B cell (primary cell): ENCODE results near the gene RMND1. TPM values are rescaled to one million over a fixed set of nuclear protein-coding genes. Genes with fewer than 3 reads are reported as not detected.

ENCODE experiments used
- ATAC-seq: fragments of 200-7000 bp; cut with Tn5 transposase; one replicate; pipeline ENCODE4 v1.10.0; 2021; ENCODE audit warnings: low read depth, mild to moderate bottlenecking, moderate number of reproducible peaks, moderate library complexity
- CTCF ChIA-PET: fragments of 350-600 bp; sonication (Branson Sonifier 250); formaldehyde crosslinking; loops from one replicate; lab custom pipeline; 2021; ENCODE audit warnings: antibody characterized with exemption, inconsistent platforms; lab: Charles Lee
- POLR2A ChIA-PET: fragments of 350-600 bp; sonication (Branson Sonifier 250); formaldehyde crosslinking; loops from one replicate; lab custom pipeline; 2021; ENCODE audit warnings: antibody characterized with exemption; lab: Charles Lee
- DNase-seq: peaks from one replicate; pipeline ENCODE4 v3.0.0; 2013
- H2AFZ ChIP-seq: 2 replicates; pipeline ENCODE4 v1.6.1; 2012; ENCODE audit warnings: mild to moderate bottlenecking, low read depth, low read length; ENCODE audit not compliant: insufficient read depth, poor library complexity, severe bottlenecking
- H3K27ac ChIP-seq, 2 donors: 1 replicate in 1 of 2; 2 replicates in 1 of 2; pipeline ENCODE4 v1.5.1; 2012 to 2013; ENCODE audit warnings: low read length in 2 of 2, mild to moderate bottlenecking in 2 of 2, moderate library complexity in 1 of 2
- H3K27me3 ChIP-seq, 4 experiments: fragments of 200-600 bp in 1 of 4; sonication (generic) in 1 of 4; replicated peaks in 1 of 4; 1 replicate in 2 of 4; 2 replicates in 2 of 4; pipeline versions ENCODE4 v1.6.1 to v1.7.0; 2013 to 2016; ENCODE audit warnings: low read length in 3 of 4, mild to moderate bottlenecking in 2 of 4, mixed read lengths in 1 of 4, moderate library complexity in 1 of 4; ENCODE audit not compliant: insufficient read depth in 4 of 4, control insufficient read depth in 3 of 4; ENCODE audit errors: control extremely low read depth in 1 of 4
- H3K36me3 ChIP-seq, 2 experiments: replicated peaks in 1 of 2; 1 replicate in 1 of 2; 2 replicates in 1 of 2; pipeline versions ENCODE4 v1.6.1 to v1.7.1; 2013; ENCODE audit warnings: low read length in 1 of 2; ENCODE audit not compliant: insufficient read depth in 2 of 2, control insufficient read depth in 1 of 2; ENCODE audit errors: control extremely low read depth in 1 of 2, extremely low read depth in 1 of 2
- H3K4me1 ChIP-seq, 2 donors: fragments of 200-600 bp in 1 of 2; sonication (generic) in 1 of 2; 1 replicate in 1 of 2; 2 replicates in 1 of 2; pipeline versions ENCODE4 v1.5.1 to v1.6.1; 2013 to 2017; ENCODE audit warnings: low read length in 2 of 2; ENCODE audit not compliant: control insufficient read depth in 2 of 2, insufficient read depth in 2 of 2
- H3K4me2 ChIP-seq: replicated peaks from 2 replicates; pipeline ENCODE3; 2012; ENCODE audit warnings: mild to moderate bottlenecking, low read depth, low read length; ENCODE audit not compliant: poor library complexity, severe bottlenecking
- H3K4me3 ChIP-seq, 5 experiments: fragments of 200-600 bp in 1 of 5; sonication (generic) in 1 of 5; 1 replicate in 3 of 5; 2 replicates in 2 of 5; pipeline versions ENCODE4 v1.5.1 to v1.7.0; 2011 to 2016; ENCODE audit warnings: low read length in 4 of 5, mild to moderate bottlenecking in 4 of 5, low read depth in 2 of 5, control low read depth in 1 of 5, moderate library complexity in 1 of 5; ENCODE audit not compliant: insufficient read depth in 1 of 5; ENCODE audit errors: control extremely low read depth in 1 of 5, extremely low read depth in 1 of 5
- H3K79me2 ChIP-seq: fragments of 200-600 bp; sonication (generic); one replicate; pipeline ENCODE4 v1.6.0; 2016; ENCODE audit warnings: low read length; ENCODE audit not compliant: control insufficient read depth, insufficient read depth
- H3K9ac ChIP-seq: fragments of 200-600 bp; sonication (generic); 2 replicates; pipeline ENCODE4 v1.6.1; 2017; ENCODE audit warnings: mild to moderate bottlenecking, low read length, moderate library complexity
- H3K9me3 ChIP-seq, 3 donors: one replicate each; pipeline versions ENCODE4 v1.6.1 to v1.7.1; 2013; ENCODE audit warnings: low read length in 2 of 3; ENCODE audit not compliant: control insufficient read depth in 2 of 3, insufficient read depth in 1 of 3; ENCODE audit errors: control extremely low read depth in 1 of 3
- H4K20me1 ChIP-seq: 2 replicates; pipeline ENCODE4 v1.6.0; 2012; ENCODE audit warnings: mild to moderate bottlenecking, low read length; ENCODE audit not compliant: insufficient read depth, control insufficient read depth, poor library complexity, severe bottlenecking
- H3K27ac Mint-ChIP-seq: one replicate; pipeline ENCODE4 v1.8.0; 2021; ENCODE audit warnings: mixed read lengths
- H3K27me3 Mint-ChIP-seq: one replicate; pipeline ENCODE4 v1.8.0; 2021; ENCODE audit warnings: mixed read lengths
- H3K4me1 Mint-ChIP-seq: one replicate; pipeline ENCODE4 v1.8.0; 2021; ENCODE audit warnings: mixed read lengths
- H3K4me3 Mint-ChIP-seq: one replicate; pipeline ENCODE4 v1.8.0; 2021; ENCODE audit warnings: mixed read lengths
- H3K9me3 Mint-ChIP-seq: one replicate; pipeline ENCODE4 v1.8.0; 2022; ENCODE audit warnings: mixed read lengths; ENCODE audit not compliant: insufficient read depth
- CTCF ChIP-seq: fragments of 200-600 bp; IDR thresholded peaks from one replicate; pipeline ENCODE4 v1.8.0; 2022; ENCODE audit warnings: antibody characterized with exemption, mild to moderate bottlenecking
- EZH2 ChIP-seq: IDR thresholded peaks from 2 replicates; pipeline ENCODE4 v1.6.1; 2012; ENCODE audit warnings: borderline replicate concordance, low read depth, mild to moderate bottlenecking, moderate library complexity, low read length; ENCODE audit not compliant: insufficient read depth, poor library complexity, severe bottlenecking
- WGBS: methylation state at CpG from one replicate; pipeline ENCODE4 v1.1.5; 2013; ENCODE audit warnings: missing lambda C conversion rate; ENCODE audit not compliant: insufficient coverage; 5-methylcytosine and 5-hydroxymethylcytosine counted together
- intact Hi-C: fragments of 100-400 bp; cut with micrococcal nuclease; formaldehyde crosslinking; loops from one replicate; pipeline ENCODE4 v1.10.0; 2022
- polyA plus RNA-seq: library from polyadenylated mRNA; depleted of rRNA; stranded (reverse); fragments of >200 nt; gene quantifications from 2 replicates; pipeline ENCODE4 v1.2.3, GENCODE V29; 2012
- total RNA-seq, 2 donors: library from RNA; stranded (reverse); fragments of 120-200 nt in 1 of 2; gene quantifications; 1 replicate in 1 of 2; 2 replicates in 1 of 2; pipeline versions ENCODE4 v1.2.3 to v1.2.4, GENCODE V29; 2013 to 2022

The RMND1 gene
- total and polyA plus RNA-seq, 2 donors (not counting 1 experiment from before 2014, with no cell fraction given), result 4.3 to 15.7 TPM

GRCh38 chr6:151431337-151431736 is 20.6 kb downstream of the RMND1 start:
- ATAC-seq, result no peak
- H3K27ac Mint-ChIP-seq, result no peak overlapping the region
- intact Hi-C loops, result no loop called here

GRCh38 chr6:151430886-151431285 is 21.0 kb downstream of the RMND1 start:
- no peak for DNase-seq
- no peaks in the 10 kb centered on the region for H3K79me2 ChIP-seq
- H3K4me1 ChIP-seq, result no peaks in the 10 kb centered on the region
- intact Hi-C loops, result no loop called here
- Mint-ChIP-seq H3K4me1 (peaks cover 2% of the 10 kb centered on the region), H3K27me3 (no peaks in the 10 kb centered on the region), H3K9me3 (no peaks in the 10 kb centered on the region), H3K4me3 (no peak overlapping the region), H3K27ac (no peak overlapping the region)
- no peak overlapping the region for H3K9ac ChIP-seq
- no peak overlapping the region for H2AFZ ChIP-seq
- 100% methylated on average over 2 of the region's 3 CpGs for WGBS
- H3K36me3 ChIP-seq, result peaks cover 22 to 48% of the 10 kb centered on the region in 2 experiments
- TF ChIP-seq CTCF (no peak), EZH2 (no peak)
- H3K27me3 ChIP-seq, result no peaks in the 10 kb centered on the region
- no peak overlapping the region for H3K27ac ChIP-seq
- H3K4me3 ChIP-seq, result no peak overlapping the region
- ChIA-PET CTCF (interaction anchor here (2.3 kb wide), 1 partner anchor 10 kb away, joined by 9 read pairs; no protein-coding TSS in a partner anchor), POLR2A (no interaction called here)
- ATAC-seq, result no peak
- H3K9me3 ChIP-seq, result no peaks in the 10 kb centered on the region
- H3K4me2 ChIP-seq, result no peak overlapping the region
- no peaks in the 10 kb centered on the region for H4K20me1 ChIP-seq

More at GRCh38 chr6:151431337-151431736, 20.6 kb downstream of the RMND1 start:
- Histone ChIP-seq H3K27me3 (no peaks in the 10 kb centered on the region), H3K27ac (no peak overlapping the region), H3K9ac (no peak overlapping the region), H3K9me3 (no peaks in the 10 kb centered on the region), H2AFZ (no peak overlapping the region), H3K4me2 (no peak overlapping the region), H3K4me1 (no peaks in the 10 kb centered on the region), H3K36me3 (peaks cover 20 to 45% of the 10 kb centered on the region in 2 experiments), H3K4me3 (no peak overlapping the region), H4K20me1 (no peaks in the 10 kb centered on the region), H3K79me2 (no peaks in the 10 kb centered on the region)
- POLR2A ChIA-PET, result no interaction called here
- no peaks in the 10 kb centered on the region for H3K27me3 Mint-ChIP-seq
- no peak overlapping the region for H3K4me3 Mint-ChIP-seq
- TF ChIP-seq CTCF, result no peak
- no peak for TF ChIP-seq EZH2
- peaks cover 2% of the 10 kb centered on the region for H3K4me1 Mint-ChIP-seq
- no peaks in the 10 kb centered on the region for H3K9me3 Mint-ChIP-seq
- CTCF ChIA-PET, result interaction anchor here (2.3 kb wide), 1 partner anchor 10 kb away, joined by 9 read pairs; no protein-coding TSS in a partner anchor
- DNase-seq, result no peak
- 91% methylated on average over 1 of the region's 3 CpGs for WGBS
